HUDEP-2 (cell line): ENCODE results near the gene PCGF5.
"Not testable (repeated sequence)": the region's sequence is repeated elsewhere in the genome, so short reads cannot be mapped to it uniquely, and the experiment has no call there.

Source experiments
- DNase-seq, 76 experiments: peaks; one replicate each; lab custom pipeline; 2025; ENCODE audit not compliant: unreplicated experiment in 76 of 76; lab: John Stamatoyannopoulos, UW

PCGF5 gene

GRCh38 chr10:91271886-91272285 lies 51.4 kb downstream of the PCGF5 start:
- no peak for DNase-seq

- DNase-seq: no peak
Observed at GRCh38 chr10:91284486-91285090, 64.1 kb downstream of the PCGF5 start.

GRCh38 chr10:91286572-91286971 lies 66.1 kb downstream of the PCGF5 start:
- no peak for DNase-seq

DNA sequence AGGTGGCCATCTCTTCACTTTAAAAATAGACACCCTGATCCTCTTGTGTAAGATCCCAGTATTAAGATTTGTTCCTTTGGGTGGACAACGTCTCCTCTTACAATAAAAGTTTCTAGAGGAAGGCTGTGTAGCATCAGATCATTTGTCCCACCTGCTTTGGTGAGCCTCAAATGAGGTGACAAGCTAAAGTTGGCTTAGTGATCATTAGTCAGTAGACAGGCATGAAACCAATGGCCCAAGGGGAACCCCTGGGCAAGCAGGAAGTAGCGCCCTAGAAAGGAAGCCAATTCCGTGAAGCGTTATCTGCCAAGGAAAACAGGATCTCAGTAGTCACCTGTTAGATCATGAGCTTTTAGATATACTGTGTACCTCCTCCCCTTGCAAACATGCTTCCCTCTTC lies 66.8 kb downstream of the PCGF5 start:
- DNase-seq: no peak

DNA sequence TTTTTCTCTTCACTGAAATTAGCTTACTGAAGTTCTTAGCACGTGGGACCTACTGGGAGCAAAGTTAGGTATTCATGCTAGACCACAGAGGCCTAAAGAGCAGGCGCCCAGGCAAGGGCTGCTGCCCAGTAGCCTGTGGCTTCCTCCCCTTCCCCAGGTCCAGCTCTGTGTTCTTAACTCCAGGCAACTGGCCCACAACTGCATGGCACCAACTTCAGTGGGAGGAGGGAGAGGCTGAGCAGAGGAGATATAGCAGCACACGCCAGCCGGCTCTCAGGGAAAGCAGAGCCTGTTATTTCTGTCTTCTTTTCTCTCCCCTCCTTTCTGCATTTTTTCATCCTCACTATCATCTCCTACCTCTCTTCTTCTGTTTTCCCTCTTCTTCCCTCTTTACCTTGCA lies 67.4 kb downstream of the PCGF5 start:
- DNase-seq: no peak

GRCh38 chr10:91289305-91289704 lies 68.8 kb downstream of the PCGF5 start:
- DNase-seq: no peak

GRCh38 chr10:91290607-91291006 lies 70.1 kb downstream of the PCGF5 start:
- no peak for DNase-seq

- no peak for DNase-seq
Observed at GRCh38 chr10:91294134-91294906, 73.9 kb downstream of the PCGF5 start.

DNA sequence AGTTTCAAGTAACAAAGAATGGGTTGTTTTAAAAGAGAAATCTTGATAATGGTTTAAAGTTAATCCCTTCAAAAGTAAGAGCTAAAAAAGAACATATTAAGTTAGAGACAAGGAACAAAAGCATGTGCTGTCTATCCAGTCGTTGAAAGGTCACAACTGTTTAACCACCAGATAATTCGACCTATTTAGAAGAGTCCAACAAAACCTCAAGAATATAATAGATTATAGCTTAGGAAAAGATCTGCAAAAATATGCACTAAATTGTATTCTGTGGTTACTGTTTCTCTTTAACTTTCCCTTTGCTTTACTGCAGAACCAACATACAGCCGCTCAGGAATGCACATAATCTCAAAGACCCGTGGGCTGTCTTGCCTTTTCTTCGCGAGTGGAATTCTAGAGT lies 74.9 kb downstream of the PCGF5 start:
- DNase-seq: no peak

DNA sequence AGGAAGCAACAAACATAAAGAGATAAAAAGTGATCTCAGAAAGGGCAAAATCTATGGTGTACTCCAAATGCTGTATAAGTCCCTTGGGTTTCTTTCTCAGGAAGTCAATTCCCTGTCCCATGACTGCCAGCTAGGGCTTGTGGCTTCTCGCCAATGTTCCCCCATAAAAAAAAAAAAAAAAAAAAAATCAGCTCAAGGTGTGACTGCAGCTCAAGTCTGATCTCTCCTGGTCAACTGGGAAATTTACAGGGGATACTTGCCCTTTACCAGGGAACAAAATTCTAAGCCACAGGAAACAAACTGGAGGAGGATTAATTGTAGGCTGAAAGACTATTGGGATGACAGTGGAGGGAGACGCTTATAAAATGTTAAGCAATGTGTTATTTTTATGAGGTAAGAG lies 76.0 kb downstream of the PCGF5 start:
- peak in 2 of 76 experiments; percentile 1 to 2 for DNase-seq

- DNase-seq: peak in 60 of 76 experiments; percentile 4 to 65 (median 40)
Observed at GRCh38 chr10:91298224-91298871, 77.9 kb downstream of the PCGF5 start.

GRCh38 chr10:91299999-91300575 lies 79.6 kb downstream of the PCGF5 start:
- no peak for DNase-seq

DNA sequence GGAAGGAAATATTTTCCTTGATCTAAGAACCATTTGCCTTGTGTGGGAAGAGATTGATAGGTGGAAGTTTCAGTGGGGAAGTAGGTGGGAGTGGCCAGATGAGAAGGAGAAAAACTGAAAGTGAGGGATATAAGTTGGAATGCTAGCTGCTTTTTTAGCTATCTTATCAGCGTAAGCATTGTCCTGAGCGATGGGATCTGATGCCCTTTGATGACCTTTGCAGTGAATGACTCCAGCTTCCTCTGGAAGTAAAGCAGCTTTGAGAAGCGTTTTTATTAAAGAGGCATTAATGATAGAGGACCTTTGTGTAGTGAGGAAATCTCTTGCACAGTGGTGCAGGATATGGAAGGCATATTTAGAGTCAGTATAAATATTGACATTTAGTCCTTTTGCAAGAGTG lies 82.5 kb downstream of the PCGF5 start:
- DNase-seq: not testable (repeated sequence)

GRCh38 chr10:91305979-91306378 lies 85.5 kb downstream of the PCGF5 start:
- not testable (repeated sequence) for DNase-seq

DNA sequence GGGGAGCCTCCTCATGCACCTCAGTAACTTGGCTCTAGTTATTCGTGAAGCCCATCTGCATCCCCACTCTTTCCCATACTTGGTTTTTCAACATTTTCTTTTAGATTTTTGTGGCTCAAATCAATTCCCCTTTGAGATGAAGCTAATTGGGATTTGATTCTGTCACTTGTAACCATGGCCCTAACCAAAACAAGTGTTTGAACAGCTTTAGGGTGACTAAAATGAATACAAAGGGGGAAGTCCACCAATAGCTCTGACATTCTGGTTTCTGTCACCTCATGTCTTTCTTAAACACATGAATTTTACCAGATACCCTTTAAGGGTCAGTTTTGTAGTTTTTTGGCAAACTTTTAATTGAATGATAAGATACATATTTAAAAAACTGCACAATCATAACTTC lies 87.0 kb downstream of the PCGF5 start:
- DNase-seq: no peak

DNA sequence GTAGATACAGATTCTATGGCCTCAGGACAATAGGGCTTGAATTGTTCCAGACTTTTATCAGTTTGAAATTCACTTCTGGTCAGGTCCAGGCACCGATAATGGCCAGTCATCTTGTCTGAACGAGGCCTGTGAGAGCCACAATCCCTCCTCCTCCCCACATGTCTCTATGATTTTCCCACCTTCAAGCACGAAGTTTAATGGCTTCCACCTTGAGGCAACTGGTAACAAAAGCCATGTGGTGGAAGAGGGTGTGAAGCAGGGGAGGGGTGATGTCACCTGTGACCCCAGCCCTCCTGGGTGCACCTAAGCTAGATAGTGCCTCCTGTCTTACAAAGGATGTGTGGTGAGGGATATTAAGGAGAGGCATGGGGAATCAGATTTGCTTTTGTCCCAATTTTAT lies 89.2 kb downstream of the PCGF5 start:
- DNase-seq: no peak

GRCh38 chr10:91311601-91312381 lies 91.3 kb downstream of the PCGF5 start:
- DNase-seq: no peak

DNA sequence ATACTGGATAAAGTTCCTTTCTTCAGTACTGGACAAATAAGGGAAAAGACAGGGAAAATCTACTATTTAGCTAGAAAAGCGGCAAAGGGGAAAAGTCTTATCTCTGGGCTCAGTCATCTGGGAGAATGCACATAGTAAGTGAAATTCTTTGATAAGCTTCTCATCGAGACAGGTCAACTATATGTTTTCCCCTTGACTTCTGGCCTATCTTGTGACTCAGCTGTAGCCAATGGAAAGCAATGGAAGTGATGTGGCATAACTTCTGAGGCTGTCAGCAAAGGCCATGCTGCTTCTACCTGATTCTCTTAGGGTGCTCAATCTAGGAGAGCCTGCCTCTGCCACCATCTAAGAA lies 91.9 kb downstream of the PCGF5 start:
- no peak for DNase-seq

DNA sequence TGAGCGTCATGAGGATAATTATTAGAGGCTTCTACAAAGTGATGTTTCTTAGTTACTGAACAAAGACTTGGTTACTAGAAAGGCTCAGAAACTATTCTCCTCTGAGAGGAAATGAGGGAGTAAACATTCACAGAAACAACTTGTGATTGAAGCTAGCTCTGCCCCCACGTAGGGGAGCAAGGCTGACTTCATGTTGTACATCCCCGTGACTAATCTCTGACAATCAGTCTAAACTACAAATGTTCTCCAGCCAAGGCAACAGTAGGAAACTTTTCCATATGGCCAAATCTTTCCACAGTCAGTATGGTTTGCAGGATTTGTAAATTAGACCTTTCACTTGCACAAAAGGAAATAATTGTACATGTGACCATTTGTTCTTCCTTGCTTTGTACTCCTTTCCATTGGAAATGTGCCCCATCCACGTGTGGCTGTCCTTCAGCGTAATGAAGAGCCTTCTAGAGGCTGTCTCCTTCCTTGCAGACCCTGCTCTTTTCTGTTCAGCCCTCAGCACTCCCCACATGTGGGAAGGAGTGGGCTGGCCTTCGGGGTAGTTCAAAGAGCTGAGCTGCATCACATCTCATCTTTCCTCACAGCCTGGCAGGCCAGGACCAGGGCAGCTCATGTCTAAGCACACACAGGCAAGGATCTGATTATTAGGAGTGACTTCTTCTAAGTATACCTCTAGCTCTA lies 93.5 kb downstream of the PCGF5 start:
- DNase-seq: no peak

- DNase-seq: no peak
Observed at GRCh38 chr10:91316486-91316885, 96.0 kb downstream of the PCGF5 start.
